Left ventricle myocardium inferior (tissue), 1 donor: ENCODE results near the gene CUBN. TPM values are rescaled to one million over a fixed set of nuclear protein-coding genes. Genes with fewer than 3 reads are reported as not detected.

Source experiments
- DNase-seq: peaks from one replicate; pipeline ENCODE4 v3.0.0-alpha.2; 2020
- H3K27ac ChIP-seq: fragments of 200-600 bp; replicated peaks from 2 replicates; pipeline ENCODE4 v1.8.0; 2021
- H3K27me3 ChIP-seq: fragments of 200-600 bp; 2 replicates; pipeline ENCODE4 v1.8.0; 2021; ENCODE audit warnings: low read depth
- H3K36me3 ChIP-seq: fragments of 200-600 bp; 2 replicates; pipeline ENCODE4 v1.8.0; 2021
- H3K4me1 ChIP-seq: fragments of 200-600 bp; 2 replicates; pipeline ENCODE4 v1.8.0; 2021
- H3K4me3 ChIP-seq: fragments of 200-600 bp; 2 replicates; pipeline ENCODE4 v1.8.0; 2021; ENCODE audit warnings: mild to moderate bottlenecking, moderate library complexity
- H3K9me3 ChIP-seq: fragments of 200-600 bp; replicated peaks from 2 replicates; pipeline ENCODE4 v1.8.0; 2021
- intact Hi-C: fragments of 100-400 bp; cut with micrococcal nuclease; formaldehyde crosslinking; loops from one replicate; pipeline ENCODE4 v1.11.0; 2022
- total RNA-seq: library from RNA; stranded (reverse); fragmentation: NEBNext Ultra II Directional; extraction: Animal tissue kit (Norgen Biotek cat#: 25700); gene quantifications from one replicate; pipeline ENCODE4 v1.2.1, GENCODE V29; 2021
- TF ChIP-seq, protein P1 (sequence below): fragments of 200-600 bp; IDR thresholded peaks from 2 replicates; pipeline ENCODE4 v1.8.0; 2021; ENCODE audit warnings: antibody characterized with exemption, mild to moderate bottlenecking, borderline replicate concordance
- donor health status: DM: no; HTN: yes; CAD: no; lungs with severe emphysema.

CUBN gene
- total RNA-seq, 1 donor from 2014 or later: 0.44 TPM

GRCh38 chr10:16816830-16817124, 312.8 kb downstream of the CUBN start:
- Histone ChIP-seq H3K4me1 (peaks cover 60% of the 10 kb centered on the region), H3K27me3 (no peaks in the 10 kb centered on the region), H3K9me3 (peaks cover 4% of the 10 kb centered on the region), H3K4me3 (peak overlapping the region; percentile 77), H3K27ac (peak overlapping the region; percentile 84), H3K36me3 (no peaks in the 10 kb centered on the region)
- no peak for DNase-seq
- intact Hi-C loops: no loop called here
- TF ChIP-seq, protein P1, sequence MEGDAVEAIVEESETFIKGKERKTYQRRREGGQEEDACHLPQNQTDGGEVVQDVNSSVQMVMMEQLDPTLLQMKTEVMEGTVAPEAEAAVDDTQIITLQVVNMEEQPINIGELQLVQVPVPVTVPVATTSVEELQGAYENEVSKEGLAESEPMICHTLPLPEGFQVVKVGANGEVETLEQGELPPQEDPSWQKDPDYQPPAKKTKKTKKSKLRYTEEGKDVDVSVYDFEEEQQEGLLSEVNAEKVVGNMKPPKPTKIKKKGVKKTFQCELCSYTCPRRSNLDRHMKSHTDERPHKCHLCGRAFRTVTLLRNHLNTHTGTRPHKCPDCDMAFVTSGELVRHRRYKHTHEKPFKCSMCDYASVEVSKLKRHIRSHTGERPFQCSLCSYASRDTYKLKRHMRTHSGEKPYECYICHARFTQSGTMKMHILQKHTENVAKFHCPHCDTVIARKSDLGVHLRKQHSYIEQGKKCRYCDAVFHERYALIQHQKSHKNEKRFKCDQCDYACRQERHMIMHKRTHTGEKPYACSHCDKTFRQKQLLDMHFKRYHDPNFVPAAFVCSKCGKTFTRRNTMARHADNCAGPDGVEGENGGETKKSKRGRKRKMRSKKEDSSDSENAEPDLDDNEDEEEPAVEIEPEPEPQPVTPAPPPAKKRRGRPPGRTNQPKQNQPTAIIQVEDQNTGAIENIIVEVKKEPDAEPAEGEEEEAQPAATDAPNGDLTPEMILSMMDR: no peak

DNA sequence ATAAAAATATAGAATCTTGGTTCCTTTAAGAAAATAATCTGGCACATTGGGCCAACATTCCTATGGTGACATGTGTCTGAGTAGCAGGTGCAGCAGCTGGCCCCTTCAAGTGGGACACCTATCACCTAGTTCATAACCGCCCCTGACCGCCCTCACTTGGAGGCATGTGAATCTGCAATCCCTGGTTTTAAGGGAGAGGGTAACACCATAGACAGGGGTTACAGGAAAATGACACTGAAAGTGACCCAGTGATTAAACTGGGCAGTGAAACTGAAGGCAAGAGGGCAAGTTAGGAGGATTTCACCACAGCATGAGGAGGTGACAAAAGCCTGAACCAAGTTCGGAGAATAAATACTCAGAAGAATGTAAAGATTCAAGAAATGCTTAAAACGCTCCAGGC, 313.4 kb downstream of the CUBN start:
- H3K27ac ChIP-seq: peak overlapping the region; percentile 84
- TF ChIP-seq, protein P1: no peak
- no peaks in the 10 kb centered on the region for H3K9me3 ChIP-seq
- intact Hi-C loops: no loop called here
- H3K4me3 ChIP-seq: peak overlapping the region; percentile 77
- DNase-seq: no peak
- H3K4me1 ChIP-seq: peaks cover 66% of the 10 kb centered on the region
- H3K36me3 ChIP-seq: no peaks in the 10 kb centered on the region
- H3K27me3 ChIP-seq: no peaks in the 10 kb centered on the region

DNA sequence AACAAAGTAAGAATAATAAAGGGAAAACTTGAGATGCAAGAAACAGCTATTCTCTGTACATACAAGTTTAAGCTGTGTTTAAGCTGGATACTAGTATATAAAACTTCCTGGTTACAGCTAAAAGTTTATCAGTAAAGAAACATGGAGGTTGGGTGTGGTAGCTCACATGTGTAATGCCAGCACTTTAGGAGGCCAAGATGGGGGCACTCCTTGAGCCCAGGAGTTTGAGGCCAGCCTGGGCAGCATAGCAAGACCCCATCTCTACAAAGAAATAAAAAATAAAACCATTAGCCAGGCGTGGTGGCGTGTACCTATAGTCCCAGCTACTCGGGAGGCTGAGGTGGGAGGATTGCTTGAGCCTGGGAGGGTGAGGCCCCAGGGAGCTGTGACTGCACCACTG, 315.6 kb downstream of the CUBN start:
- Histone ChIP-seq H3K27ac (no peak overlapping the region), H3K36me3 (no peaks in the 10 kb centered on the region), H3K27me3 (no peaks in the 10 kb centered on the region), H3K9me3 (no peaks in the 10 kb centered on the region), H3K4me1 (peaks cover 74% of the 10 kb centered on the region), H3K4me3 (no peak overlapping the region)
- intact Hi-C loops: no loop called here
- TF ChIP-seq, protein P1: no peak
- DNase-seq: no peak

DNA sequence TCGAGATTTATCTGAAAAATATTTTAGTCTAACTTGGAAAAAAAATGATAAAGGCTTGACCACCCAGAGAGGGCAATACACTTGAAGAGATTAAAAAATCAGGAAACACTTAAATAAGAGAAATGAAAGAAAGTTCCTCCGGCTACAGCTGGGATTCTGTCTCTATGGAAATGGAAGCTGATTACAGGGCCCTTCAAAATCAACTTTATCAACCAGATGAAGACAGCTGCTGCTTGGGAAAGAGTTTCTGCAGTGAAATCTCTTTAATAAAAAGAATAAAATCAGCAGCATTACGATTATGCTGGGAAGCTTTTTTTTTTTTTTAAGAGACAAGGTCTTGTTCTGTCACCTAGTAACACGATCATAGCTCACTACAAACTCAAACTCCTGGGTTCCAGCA, 316.9 kb downstream of the CUBN start:
- Histone ChIP-seq H3K27ac (peak overlapping the region; percentile 62), H3K4me3 (no peak overlapping the region), H3K9me3 (no peaks in the 10 kb centered on the region), H3K27me3 (no peaks in the 10 kb centered on the region), H3K36me3 (no peaks in the 10 kb centered on the region), H3K4me1 (peaks cover 70% of the 10 kb centered on the region)
- intact Hi-C loops: no loop called here
- TF ChIP-seq, protein P1: no peak
- DNase-seq: no peak

- TF ChIP-seq, protein P1: no peak
- Histone ChIP-seq H3K4me3 (no peak overlapping the region), H3K36me3 (no peaks in the 10 kb centered on the region), H3K27me3 (no peaks in the 10 kb centered on the region), H3K27ac (peak overlapping the region; percentile 62), H3K4me1 (peaks cover 66% of the 10 kb centered on the region), H3K9me3 (no peaks in the 10 kb centered on the region)
- no peak for DNase-seq
- intact Hi-C loops: no loop called here
Measured at GRCh38 chr10:16811765-16812164, 317.8 kb downstream of the CUBN start.

- TF ChIP-seq, protein P1: no peak
- intact Hi-C loops: no loop called here
- Histone ChIP-seq H3K36me3 (no peaks in the 10 kb centered on the region), H3K27ac (peak overlapping the region; percentile 62), H3K4me3 (no peak overlapping the region), H3K4me1 (peaks cover 61% of the 10 kb centered on the region), H3K9me3 (no peaks in the 10 kb centered on the region), H3K27me3 (no peaks in the 10 kb centered on the region)
- DNase-seq: no peak
Measured at GRCh38 chr10:16811292-16811691, 318.3 kb downstream of the CUBN start.
